Measurements from ENCODE around the gene JAKMIP2. TPM values are rescaled to one million over a fixed set of nuclear protein-coding genes. Genes with fewer than 3 reads are reported as not detected.
A peak's percentile ranks its signal among the peaks of the same experiment; 100 is the strongest.
"Not testable (repeated sequence)": the region's sequence is repeated elsewhere in the genome, so short reads cannot be mapped to it uniquely, and the experiment has no call there.

Gene JAKMIP2
- total and polyA plus RNA-seq, 8 donors = 0.19 to 2.6 (median 0.67) TPM

GRCh38 chr5:147734894-147735293 is 47.6 kb downstream of the JAKMIP2 start:
- no peaks in the 10 kb centered on the region for H3K27me3 ChIP-seq
- WGBS, 2 donors = 75 to 80% methylated on average over 4 of the region's 4 CpGs
- no peak overlapping the region for H3K4me3 ChIP-seq
- no peaks in the 10 kb centered on the region for H3K36me3 ChIP-seq
- TF ChIP-seq CTCF (IDR thresholded peaks at IDR 0.05) = no peak
- H3K27ac ChIP-seq = no peak overlapping the region
- FAIRE-seq (no peak), ATAC-seq (peak in 2 of 4 donors; percentile 31 to 54), DNase-seq (no peak)
- no peaks in the 10 kb centered on the region for H3K9me3 ChIP-seq
- peaks cover 0 to 3% (median 0%) of the 10 kb centered on the region in 3 donors for H3K4me1 ChIP-seq
- intact Hi-C loops (cut with DNase I) = no loop called here

- Histone ChIP-seq H3K9me3 (no peaks in the 10 kb centered on the region), H3K4me1 (peaks cover 0 to 2% (median 0%) of the 10 kb centered on the region in 3 donors), H3K27me3 (no peaks in the 10 kb centered on the region), H3K36me3 (no peaks in the 10 kb centered on the region), H3K27ac (no peak overlapping the region), H3K4me3 (no peak overlapping the region)
- WGBS, 2 donors = 59 to 73% methylated on average over 1 of the region's 1 CpG
- FAIRE-seq (no peak), DNase-seq (no peak), ATAC-seq (no peak)
- intact Hi-C loops (cut with DNase I) = no loop called here
- no peak for TF ChIP-seq CTCF (IDR thresholded peaks at IDR 0.05)
These were observed 49.5 kb downstream of the JAKMIP2 start for GRCh38 chr5:147733075-147733474.

DNA sequence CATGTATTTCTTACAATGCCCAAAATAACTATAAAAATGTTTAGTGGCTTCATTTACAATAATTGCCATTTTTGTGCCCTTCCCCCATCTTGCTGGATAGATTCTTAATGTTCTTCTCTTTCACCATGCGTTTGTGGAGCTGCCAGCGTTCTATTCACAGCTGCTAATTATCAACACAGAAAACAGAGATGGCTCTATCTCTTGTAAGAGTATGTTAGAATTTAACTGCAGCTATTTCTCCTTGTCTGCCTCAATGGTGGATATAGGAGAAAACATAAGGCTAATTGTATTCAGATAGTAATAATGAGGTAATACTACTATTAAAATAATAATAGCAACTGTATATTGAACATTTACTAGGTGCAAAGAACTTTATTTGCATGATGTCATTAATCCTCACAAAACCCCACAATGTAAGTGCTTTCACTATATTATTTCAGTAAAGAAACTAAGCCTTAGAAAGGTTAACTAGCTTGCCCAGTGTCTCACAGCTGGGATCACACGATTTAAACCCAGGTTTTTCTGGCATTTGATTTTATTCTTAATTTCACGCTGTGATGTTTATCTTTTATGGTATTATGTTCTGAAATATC is 50.1 kb downstream of the JAKMIP2 start:
- TF ChIP-seq CTCF (IDR thresholded peaks at IDR 0.05) = no peak
- Histone ChIP-seq H3K4me1 (no peaks in the 10 kb centered on the region), H3K36me3 (no peaks in the 10 kb centered on the region), H3K27ac (no peak overlapping the region), H3K9me3 (no peaks in the 10 kb centered on the region), H3K27me3 (no peaks in the 10 kb centered on the region), H3K4me3 (no peak overlapping the region)
- ATAC-seq = no peak
- no peak for DNase-seq
- intact Hi-C loops (cut with DNase I) = no loop called here
- 58 to 69% methylated on average over 4 of the region's 4 CpGs for WGBS, 2 donors
- FAIRE-seq = no peak

DNA sequence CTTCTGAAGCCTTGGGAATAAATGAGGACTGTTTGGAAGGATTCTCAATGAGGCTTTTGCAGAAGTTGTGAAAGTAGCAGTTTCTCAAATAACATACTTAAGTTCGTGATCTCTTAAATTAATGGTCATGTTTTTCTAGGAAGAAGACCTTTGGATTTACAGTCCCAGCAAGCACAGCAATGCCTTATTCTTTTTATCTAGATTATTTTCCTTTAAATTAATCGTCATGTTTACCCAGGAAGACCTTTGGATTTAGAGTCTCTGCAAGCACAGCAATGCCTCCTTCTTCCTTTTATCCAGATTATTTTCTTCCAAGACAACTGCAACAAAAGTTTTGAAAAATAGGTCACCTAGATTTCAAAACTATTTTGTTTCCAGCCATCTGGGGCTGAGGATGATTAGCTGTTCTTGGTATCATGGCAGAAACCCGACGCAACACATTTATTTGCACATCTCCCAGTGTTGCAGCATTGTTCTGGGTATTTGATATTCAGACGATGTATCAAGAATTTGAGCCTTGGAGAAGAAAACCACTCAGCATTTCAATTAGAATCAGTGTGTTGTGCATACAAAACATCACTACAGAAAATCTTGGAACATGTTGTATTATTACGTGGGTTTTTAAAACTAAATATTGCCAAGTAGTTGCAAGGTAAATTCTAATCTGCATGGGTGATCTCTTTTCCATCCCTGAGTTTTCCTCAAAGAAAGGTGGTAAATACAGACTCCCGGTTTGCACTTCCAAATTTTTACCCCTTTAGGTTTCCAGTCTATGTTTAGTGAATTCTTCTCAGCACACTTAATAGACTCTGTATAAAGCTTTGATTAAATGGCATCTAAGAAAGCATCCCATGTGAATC is 50.9 kb downstream of the JAKMIP2 start:
- no peak for TF ChIP-seq CTCF (IDR thresholded peaks at IDR 0.05)
- ATAC-seq (no peak), FAIRE-seq (no peak), DNase-seq (no peak)
- 56 to 58% methylated on average over 7 of the region's 7 CpGs for WGBS, 2 donors
- intact Hi-C loops (cut with DNase I) = no loop called here
- H3K4me3 ChIP-seq = no peak overlapping the region
- no peak overlapping the region for H3K27ac ChIP-seq
- H3K9me3 ChIP-seq = no peaks in the 10 kb centered on the region
- no peaks in the 10 kb centered on the region for H3K36me3 ChIP-seq
- no peaks in the 10 kb centered on the region for H3K27me3 ChIP-seq
- H3K4me1 ChIP-seq = no peaks in the 10 kb centered on the region

DNA sequence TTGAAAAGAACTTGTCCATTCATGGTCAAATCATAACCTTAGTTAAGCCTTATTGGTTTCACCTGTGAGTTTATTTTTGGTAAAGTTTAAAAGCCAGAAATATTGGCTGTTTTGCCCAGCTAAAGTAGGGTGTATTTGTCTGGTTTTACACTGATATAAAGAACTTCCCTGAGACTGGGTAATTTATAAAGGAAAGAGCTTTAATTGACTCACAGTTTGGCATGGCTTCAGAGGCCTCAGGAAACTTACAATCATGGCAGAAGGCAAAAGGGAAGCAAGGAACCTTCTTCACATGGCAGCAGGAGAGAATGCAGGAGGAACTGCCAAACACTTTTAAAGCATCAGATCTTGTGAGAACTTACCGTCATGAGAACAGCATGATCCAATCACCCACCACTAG is 55.3 kb downstream of the JAKMIP2 start:
- no peak for FAIRE-seq
- H3K9me3 ChIP-seq = no peaks in the 10 kb centered on the region
- no peak overlapping the region for H3K27ac ChIP-seq
- WGBS, 2 donors = 83 to 87% methylated on average over 1 of the region's 1 CpG
- no peaks in the 10 kb centered on the region for H3K36me3 ChIP-seq
- no peak for DNase-seq
- ATAC-seq = no peak
- H3K4me3 ChIP-seq = no peak overlapping the region
- H3K4me1 ChIP-seq = no peaks in the 10 kb centered on the region
- no peaks in the 10 kb centered on the region for H3K27me3 ChIP-seq
- no peak for TF ChIP-seq CTCF (IDR thresholded peaks at IDR 0.05)
- intact Hi-C loops (cut with DNase I) = no loop called here

GRCh38 chr5:147721191-147721960 is 61.2 kb downstream of the JAKMIP2 start:
- intact Hi-C loops (cut with DNase I); H3K27me3 ChIP-seq; FAIRE-seq; H3K4me3 ChIP-seq; H3K36me3 ChIP-seq; H3K27ac ChIP-seq; ATAC-seq; H3K9me3 ChIP-seq; DNase-seq; H3K4me1 ChIP-seq: not testable (repeated sequence)
- 84 to 90% methylated on average over 22 to 31 of the region's 38 CpGs for WGBS, 2 donors
